Pancreas (tissue), 10 donors: ENCODE data around the gene CCBE1. TPM values are rescaled to one million over a fixed set of nuclear protein-coding genes. Genes with fewer than 3 reads are reported as not detected.

ENCODE experiments used
- ATAC-seq, 4 donors: fragments of 200-7000 bp; cut with Tn5 transposase; one replicate each; pipeline versions ENCODE4 v1.8.0 to v1.9.1; 2020; ENCODE audit warnings: mild to moderate bottlenecking in 4 of 4, moderate library complexity in 4 of 4
- DNase-seq, 6 donors: peaks; one replicate each; pipeline ENCODE4 v3.0.0-alpha.2; 2020
- FAIRE-seq: peaks from 2 replicates; lab custom pipeline; 2012; peaks lifted over from hg19 to GRCh38; lab: Jason Lieb, UNC
- H3K27ac ChIP-seq, 4 donors: fragments of 200-600 bp; sonication (generic); 1 replicate in 3 of 4; 2 replicates in 1 of 4; pipeline versions ENCODE4 v1.5.0 to v1.8.0; 2020
- H3K27me3 ChIP-seq, 4 donors: fragments of 200-600 bp; one replicate each; pipeline ENCODE4 v1.8.0; 2021
- H3K36me3 ChIP-seq, 3 donors: fragments of 200-600 bp; sonication (generic) in 1 of 3; one replicate each; pipeline versions ENCODE4 v1.5.0 to v1.8.0; 2020 to 2021
- H3K4me1 ChIP-seq, 3 donors: fragments of 200-600 bp; one replicate each; pipeline ENCODE4 v1.8.0; 2021
- H3K4me3 ChIP-seq, 4 donors: fragments of 200-600 bp; sonication (generic) in 2 of 4; one replicate each; pipeline versions ENCODE4 v1.5.0 to v1.8.0; 2020 to 2021
- H3K9me3 ChIP-seq, 4 donors: fragments of 200-600 bp; one replicate each; pipeline ENCODE4 v1.8.0; 2021
- CTCF ChIP-seq, 4 donors: fragments of 200-600 bp; sonication (generic) in 3 of 4; IDR thresholded peaks; one replicate each; pipeline versions ENCODE4 v1.5.0 to v1.8.0; 2021; ENCODE audit warnings: antibody characterized with exemption in 4 of 4
- WGBS, 2 donors: extraction: QIAGEN DNeasy Blood & Tissue Kit; methylation state at CpG; one replicate each; pipeline ENCODE4 v1.1.7; 2013; 5-methylcytosine and 5-hydroxymethylcytosine counted together
- intact Hi-C, 3 donors: fragments of 100-400 bp; cut with DNase I; formaldehyde crosslinking; loops; one replicate each; pipeline versions ENCODE4 v1.11.1 to v1.14.2; 2022
- polyA plus RNA-seq, 2 donors: library from polyadenylated mRNA; stranded (reverse); fragments of 200-250 nt; gene quantifications; one replicate each; pipeline ENCODE4 v1.2.3, GENCODE V29; 2013
- total RNA-seq, 6 donors: library from RNA; stranded (reverse); fragmentation: NEBNext Ultra II Directional in 4 of 6; extraction: Animal tissue kit (Norgen Biotek cat#: 25700) in 4 of 6; gene quantifications; one replicate each; pipeline versions ENCODE4 v1.2.1 to v1.2.4, GENCODE V29; 2021 to 2023
- donor health status: healthy with polysubstance abuse.
- donor health status: DM: no; HTN: no; CAD: no; lungs with moderate emphysema.
- donor health status: DM: no; HTN: no; CAD: no.
- donor health status: control.
- donor health status: control.
- donor health status: Bipolar disorder and iron deficiency.
- donor health status: DM: yes; HTN: yes; CAD: no.
- donor health status: DM: no; HTN: no; CAD: no.
- donor health status: DM: no; HTN: no; CAD: no.
- donor health status: DM: yes; HTN: yes; CAD: no.

Gene CCBE1
- total and polyA plus RNA-seq, 8 donors, result 0.08 to 1.5 (median 0.59) TPM

GRCh38 chr18:59453468-59453961, 243.7 kb downstream of the CCBE1 start:
- Histone ChIP-seq H3K9me3 (no peaks in the 10 kb centered on the region), H3K4me1 (no peaks in the 10 kb centered on the region), H3K27ac (no peak overlapping the region), H3K4me3 (no peak overlapping the region), H3K36me3 (no peaks in the 10 kb centered on the region), H3K27me3 (no peaks in the 10 kb centered on the region)
- no peak for FAIRE-seq
- intact Hi-C loops, result loop anchor here in 2 of 3 donors (10.0 kb wide), 2 partner anchors 371 to 1101 kb away; no protein-coding TSS in a partner anchor
- 50 to 60% methylated on average over 7 of the region's 7 CpGs for WGBS, 2 donors
- no peak for TF ChIP-seq CTCF (IDR thresholded peaks at IDR 0.05)
- ATAC-seq, result no peak
- DNase-seq, result no peak

- H3K4me3 ChIP-seq, result no peak overlapping the region
- DNase-seq (no peak), FAIRE-seq (no peak), ATAC-seq (no peak)
- no peaks in the 10 kb centered on the region for H3K9me3 ChIP-seq
- WGBS, 2 donors, result 54 to 68% methylated on average over 6 of the region's 6 CpGs
- no peak for TF ChIP-seq CTCF (IDR thresholded peaks at IDR 0.05)
- intact Hi-C loops, result loop anchor here in 2 of 3 donors (10.0 kb wide), 2 partner anchors 373 to 1103 kb away; no protein-coding TSS in a partner anchor
- no peak overlapping the region for H3K27ac ChIP-seq
- H3K36me3 ChIP-seq, result no peaks in the 10 kb centered on the region
- no peaks in the 10 kb centered on the region for H3K27me3 ChIP-seq
- no peaks in the 10 kb centered on the region for H3K4me1 ChIP-seq
These were observed 245.3 kb downstream of the CCBE1 start for GRCh38 chr18:59451963-59452362.

- no peaks in the 10 kb centered on the region for H3K9me3 ChIP-seq
- intact Hi-C loops, result loop anchor here in 2 of 3 donors (10.0 kb wide), 2 partner anchors 374 to 1104 kb away; no protein-coding TSS in a partner anchor
- no peak for DNase-seq
- no peaks in the 10 kb centered on the region for H3K4me1 ChIP-seq
- no peaks in the 10 kb centered on the region for H3K27me3 ChIP-seq
- no peak overlapping the region for H3K4me3 ChIP-seq
- no peak for TF ChIP-seq CTCF (IDR thresholded peaks at IDR 0.05)
- ATAC-seq, result no peak
- no peaks in the 10 kb centered on the region for H3K36me3 ChIP-seq
- FAIRE-seq, result no peak
- WGBS, 2 donors, result 41 to 44% methylated on average over 6 of the region's 6 CpGs
- H3K27ac ChIP-seq, result no peak overlapping the region
These were observed 246.2 kb downstream of the CCBE1 start for GRCh38 chr18:59451073-59451472.

- intact Hi-C loops, result no loop called here
- FAIRE-seq, result no peak
- ATAC-seq, result no peak
- no peak for TF ChIP-seq CTCF (IDR thresholded peaks at IDR 0.05)
- Histone ChIP-seq H3K27ac (no peak overlapping the region), H3K9me3 (no peaks in the 10 kb centered on the region), H3K4me1 (no peaks in the 10 kb centered on the region), H3K4me3 (no peak overlapping the region), H3K27me3 (no peaks in the 10 kb centered on the region), H3K36me3 (no peaks in the 10 kb centered on the region)
- WGBS, 2 donors, result 73 to 79% methylated on average over 4 of the region's 4 CpGs
- DNase-seq, result no peak
These were observed 248.7 kb downstream of the CCBE1 start for GRCh38 chr18:59448546-59448945.

GRCh38 chr18:59446012-59446411, 251.2 kb downstream of the CCBE1 start:
- WGBS, 2 donors, result 4 to 9% methylated on average over 1 of the region's 1 CpG
- no peaks in the 10 kb centered on the region for H3K4me1 ChIP-seq
- DNase-seq, result no peak
- TF ChIP-seq CTCF (IDR thresholded peaks at IDR 0.05), result no peak
- no peaks in the 10 kb centered on the region for H3K9me3 ChIP-seq
- no peak for ATAC-seq
- FAIRE-seq, result no peak
- no peaks in the 10 kb centered on the region for H3K27me3 ChIP-seq
- H3K4me3 ChIP-seq, result no peak overlapping the region
- no peaks in the 10 kb centered on the region for H3K36me3 ChIP-seq
- intact Hi-C loops, result no loop called here
- no peak overlapping the region for H3K27ac ChIP-seq
